MM.1S (cell line): ENCODE results near the gene NUDT16.

Source experiments
- DNase-seq: peaks from one replicate; pipeline ENCODE4 v3.0.0-alpha.2; 2015
- H2AFZ ChIP-seq: fragments of 300-600 bp; sonication (generic); 2 replicates; pipeline ENCODE4 v1.6.0; 2016; ENCODE audit warnings: antibody characterized with exemption, low read length
- H3F3A ChIP-seq: fragments of 300-600 bp; sonication (generic); 2 replicates; pipeline ENCODE4 v1.6.1; 2016; ENCODE audit warnings: mild to moderate bottlenecking, antibody characterized with exemption, low read length, moderate library complexity, mixed read lengths; ENCODE audit not compliant: insufficient read depth
- H3K27ac ChIP-seq: fragments of 300-600 bp; sonication (generic); 2 replicates; pipeline ENCODE4 v1.5.1; 2016; ENCODE audit warnings: mild to moderate bottlenecking, low read length
- H3K27me3 ChIP-seq: fragments of 300-600 bp; sonication (generic); replicated peaks from 2 replicates; pipeline ENCODE4 v1.6.0; 2016; ENCODE audit warnings: low read length; ENCODE audit not compliant: insufficient read depth
- H3K36me3 ChIP-seq: fragments of 300-600 bp; sonication (generic); replicated peaks from 2 replicates; pipeline ENCODE4 v1.6.1; 2016; ENCODE audit warnings: mild to moderate bottlenecking, low read length, mixed read lengths; ENCODE audit not compliant: insufficient read depth
- H3K4me1 ChIP-seq: fragments of 300-600 bp; sonication (generic); 2 replicates; pipeline ENCODE4 v1.6.1; 2016; ENCODE audit warnings: low read length, mixed read lengths
- H3K4me2 ChIP-seq: fragments of 300-600 bp; sonication (generic); 2 replicates; pipeline ENCODE4 v1.6.0; 2016; ENCODE audit warnings: low read depth, low read length
- H3K4me3 ChIP-seq: fragments of 300-600 bp; sonication (generic); 2 replicates; pipeline ENCODE4 v1.5.1; 2016; ENCODE audit warnings: low read length, mixed read lengths
- H3K79me2 ChIP-seq: fragments of 300-600 bp; sonication (generic); 2 replicates; pipeline ENCODE4 v1.6.1; 2016; ENCODE audit warnings: mixed run types, low read length, mixed read lengths
- H3K9ac ChIP-seq: fragments of 300-600 bp; sonication (generic); 2 replicates; pipeline ENCODE4 v1.6.1; 2016; ENCODE audit warnings: low read length, mixed read lengths
- H3K9me2 ChIP-seq: fragments of 300-600 bp; sonication (generic); replicated peaks from 2 replicates; pipeline ENCODE4 v1.6.1; 2016; ENCODE audit warnings: mild to moderate bottlenecking, low read length, mixed read lengths; ENCODE audit not compliant: insufficient read depth
- H3K9me3 ChIP-seq: fragments of 300-600 bp; sonication (generic); replicated peaks from 2 replicates; pipeline ENCODE4 v1.6.1; 2016; ENCODE audit warnings: mild to moderate bottlenecking, low read length, mixed read lengths; ENCODE audit not compliant: insufficient read depth
- H4K20me1 ChIP-seq: fragments of 300-600 bp; sonication (generic); 2 replicates; pipeline ENCODE4 v1.6.1; 2016; ENCODE audit warnings: mild to moderate bottlenecking, low read length, moderate library complexity, mixed read lengths; ENCODE audit not compliant: insufficient read depth
- EZH2 ChIP-seq: fragments of 300-600 bp; sonication (generic); optimal IDR thresholded peaks from 2 replicates; pipeline ENCODE3; 2017; ENCODE audit warnings: low read depth, mild to moderate bottlenecking, antibody characterized with exemption, low read length, mixed read lengths
- EZH2phosphoT487 ChIP-seq: fragments of 300-600 bp; sonication (generic); IDR thresholded peaks from 2 replicates; pipeline ENCODE4 v1.6.1; 2018; ENCODE audit warnings: antibody characterized with exemption, low read length
- TF ChIP-seq, protein P1 (sequence below): fragments of 300-600 bp; sonication (generic); IDR thresholded peaks from 2 replicates; pipeline ENCODE4 v1.5.1; 2016; ENCODE audit warnings: antibody characterized with exemption, low read length, mixed read lengths

The NUDT16 gene

GRCh38 chr3:131387796-131388489, 6.4 kb downstream of the NUDT16 start:
- H3K9me3 ChIP-seq: no peaks in the 10 kb centered on the region
- no peak overlapping the region for H2AFZ ChIP-seq
- 0 out of 2 replicates have a peak, but pooled peaks cover 5% of the 10 kb centered on the region for H3K79me2 ChIP-seq
- no peaks in the 10 kb centered on the region for H3K9me2 ChIP-seq
- H4K20me1 ChIP-seq: no peaks in the 10 kb centered on the region
- H3K27me3 ChIP-seq: no peaks in the 10 kb centered on the region
- H3K4me1 ChIP-seq: peaks cover 14% of the 10 kb centered on the region
- no peak for TF ChIP-seq EZH2phosphoT487
- TF ChIP-seq EZH2: no peak
- TF ChIP-seq, protein P1, sequence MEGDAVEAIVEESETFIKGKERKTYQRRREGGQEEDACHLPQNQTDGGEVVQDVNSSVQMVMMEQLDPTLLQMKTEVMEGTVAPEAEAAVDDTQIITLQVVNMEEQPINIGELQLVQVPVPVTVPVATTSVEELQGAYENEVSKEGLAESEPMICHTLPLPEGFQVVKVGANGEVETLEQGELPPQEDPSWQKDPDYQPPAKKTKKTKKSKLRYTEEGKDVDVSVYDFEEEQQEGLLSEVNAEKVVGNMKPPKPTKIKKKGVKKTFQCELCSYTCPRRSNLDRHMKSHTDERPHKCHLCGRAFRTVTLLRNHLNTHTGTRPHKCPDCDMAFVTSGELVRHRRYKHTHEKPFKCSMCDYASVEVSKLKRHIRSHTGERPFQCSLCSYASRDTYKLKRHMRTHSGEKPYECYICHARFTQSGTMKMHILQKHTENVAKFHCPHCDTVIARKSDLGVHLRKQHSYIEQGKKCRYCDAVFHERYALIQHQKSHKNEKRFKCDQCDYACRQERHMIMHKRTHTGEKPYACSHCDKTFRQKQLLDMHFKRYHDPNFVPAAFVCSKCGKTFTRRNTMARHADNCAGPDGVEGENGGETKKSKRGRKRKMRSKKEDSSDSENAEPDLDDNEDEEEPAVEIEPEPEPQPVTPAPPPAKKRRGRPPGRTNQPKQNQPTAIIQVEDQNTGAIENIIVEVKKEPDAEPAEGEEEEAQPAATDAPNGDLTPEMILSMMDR: no peak
- no peaks in the 10 kb centered on the region for H3K36me3 ChIP-seq
- no peak overlapping the region for H3K4me2 ChIP-seq
- 0 out of 2 replicates have a peak, but pooled peaks cover 11% of the 10 kb centered on the region for H3F3A ChIP-seq
- H3K4me3 ChIP-seq: no peak overlapping the region
- H3K27ac ChIP-seq: no peak overlapping the region
- DNase-seq: no peak
- no peak overlapping the region for H3K9ac ChIP-seq

DNA sequence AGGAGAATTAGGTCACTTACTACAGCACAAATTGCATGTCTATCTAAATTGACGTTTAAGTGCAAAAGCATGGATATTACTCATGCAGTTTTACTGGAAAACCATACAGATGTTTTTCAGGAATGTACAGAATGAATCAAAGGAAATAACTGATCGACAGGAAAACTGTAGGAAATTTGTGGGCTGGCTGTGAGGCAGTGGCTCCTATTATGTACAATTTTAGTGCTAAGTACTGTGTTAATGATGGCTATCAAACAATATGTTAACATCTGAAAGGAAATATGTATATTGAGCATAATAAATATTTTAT, 6.9 kb downstream of the NUDT16 start:
- H3K4me2 ChIP-seq: no peak overlapping the region
- TF ChIP-seq EZH2phosphoT487 (no peak), EZH2 (no peak)
- TF ChIP-seq, protein P1: no peak

DNA sequence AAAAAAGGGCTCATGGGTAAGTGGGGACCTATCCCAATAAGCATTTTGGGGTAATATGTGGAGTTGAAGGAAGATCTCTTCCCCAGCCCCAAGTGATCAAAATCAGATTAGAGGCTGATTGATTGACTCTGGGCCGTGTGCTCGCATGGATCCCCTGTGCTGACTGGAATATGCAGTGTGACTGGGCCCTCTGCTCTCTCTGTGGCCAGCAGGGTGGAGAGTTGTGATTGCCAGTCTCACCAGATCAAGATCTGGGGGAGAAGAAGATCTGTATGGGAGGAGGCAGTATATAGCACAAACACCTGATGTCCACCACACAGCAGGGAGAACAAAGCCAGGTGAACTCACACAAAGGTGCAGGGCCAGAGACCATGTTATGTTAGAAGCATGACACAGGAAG, 8.8 kb downstream of the NUDT16 start:
- Histone ChIP-seq H4K20me1 (no peaks in the 10 kb centered on the region), H3K27me3 (no peaks in the 10 kb centered on the region), H3K79me2 (no peaks in the 10 kb centered on the region), H3K4me2 (no peak overlapping the region), H3K9me2 (no peaks in the 10 kb centered on the region), H3K9me3 (no peaks in the 10 kb centered on the region), H3K36me3 (no peaks in the 10 kb centered on the region), H3K4me1 (peaks cover 14% of the 10 kb centered on the region), H2AFZ (no peak overlapping the region), H3K27ac (no peak overlapping the region), H3K4me3 (no peak overlapping the region), H3F3A (0 out of 2 replicates have a peak, but pooled peaks cover 11% of the 10 kb centered on the region), H3K9ac (no peak overlapping the region)
- TF ChIP-seq EZH2 (no peak), EZH2phosphoT487 (no peak)
- TF ChIP-seq, protein P1: no peak
- DNase-seq: no peak

More for the DNA sequence above, 6.9 kb downstream of the NUDT16 start:
- no peaks in the 10 kb centered on the region for H3K27me3 ChIP-seq
- H2AFZ ChIP-seq: no peak overlapping the region
- H3K9me2 ChIP-seq: no peaks in the 10 kb centered on the region
- H3K4me1 ChIP-seq: peaks cover 14% of the 10 kb centered on the region
- 0 out of 2 replicates have a peak, but pooled peaks cover 2% of the 10 kb centered on the region for H3K79me2 ChIP-seq
- H4K20me1 ChIP-seq: no peaks in the 10 kb centered on the region
- H3K4me3 ChIP-seq: no peak overlapping the region
- no peak overlapping the region for H3K27ac ChIP-seq
- H3K36me3 ChIP-seq: no peaks in the 10 kb centered on the region
- no peak for DNase-seq
- 0 out of 2 replicates have a peak, but pooled peaks cover 11% of the 10 kb centered on the region for H3F3A ChIP-seq
- no peak overlapping the region for H3K9ac ChIP-seq
- no peaks in the 10 kb centered on the region for H3K9me3 ChIP-seq
